NCI-H2171 treated with DMSO at 0.1 percent for 48 hours (cell line): ENCODE results near the gene MSI1.

Experiments used
- DNase-seq: peaks from one replicate; lab custom pipeline; 2025; lab: John Stamatoyannopoulos, UW

MSI1 gene

GRCh38 chr12:120321382-120322202, 47.4 kb downstream of the MSI1 start:
- DNase-seq: no peak

- DNase-seq: peak; percentile 100
Observed at GRCh38 chr12:120317224-120318105, 51.5 kb downstream of the MSI1 start.

- no peak for DNase-seq
Observed at GRCh38 chr12:120316798-120317223, 52.2 kb downstream of the MSI1 start.

- no peak for DNase-seq
Observed at GRCh38 chr12:120314220-120314619, 54.7 kb downstream of the MSI1 start.

- DNase-seq: peak; percentile 95
Observed at GRCh38 chr12:120301962-120302815, 66.8 kb downstream of the MSI1 start, which contains the start of gene SIRT4. TSS of gene SIRT4 (plus strand) at chr12:120302321. CDS start at chr12:120303562, 1,241 bp downstream.

GRCh38 chr12:120292661-120293531, 76.1 kb downstream of the MSI1 start, which contains the start of gene RNU4-1:
TSS of gene RNU4-1 (minus strand) at chr12:120293237.
- DNase-seq: peak; percentile 98

GRCh38 chr12:120292411-120292660, 76.6 kb downstream of the MSI1 start:
- DNase-seq: no peak
